Hepatocyte (in vitro differentiated cells): ENCODE data around the gene MFN2. TPM values are rescaled to one million over a fixed set of nuclear protein-coding genes. Genes with fewer than 3 reads are reported as not detected.

ENCODE experiments used
- DNase-seq: peaks from one replicate; pipeline ENCODE4 v3.0.0-alpha.2; 2016; ENCODE audit warnings: low spot score
- H2AFZ ChIP-seq: fragments of 200-600 bp; sonication (generic); 2 replicates; pipeline ENCODE4 v1.6.0; 2016; ENCODE audit warnings: antibody characterized with exemption, mild to moderate bottlenecking
- H3K27ac ChIP-seq: fragments of 200-600 bp; sonication (generic); 2 replicates; pipeline ENCODE4 v1.5.1; 2016; ENCODE audit warnings: mild to moderate bottlenecking
- H3K27me3 ChIP-seq: fragments of 200-600 bp; sonication (generic); 2 replicates; pipeline ENCODE4 v1.6.1; 2016
- H3K36me3 ChIP-seq: fragments of 200-600 bp; sonication (generic); replicated peaks from 2 replicates; pipeline ENCODE4 v1.5.1; 2016; ENCODE audit warnings: low read depth; ENCODE audit not compliant: insufficient read depth
- H3K4me1 ChIP-seq: fragments of 200-600 bp; sonication (generic); 2 replicates; pipeline ENCODE4 v1.5.1; 2016; ENCODE audit warnings: mild to moderate bottlenecking, moderate library complexity; ENCODE audit not compliant: insufficient read depth
- H3K4me2 ChIP-seq: fragments of 200-600 bp; sonication (generic); 2 replicates; pipeline ENCODE4 v1.6.0; 2016
- H3K4me3 ChIP-seq: fragments of 200-600 bp; sonication (generic); 2 replicates; pipeline ENCODE4 v1.5.1; 2016; ENCODE audit warnings: mild to moderate bottlenecking
- H3K79me2 ChIP-seq: fragments of 200-600 bp; sonication (generic); 2 replicates; pipeline ENCODE4 v1.6.0; 2017; ENCODE audit warnings: mild to moderate bottlenecking
- H3K9me2 ChIP-seq: fragments of 200-600 bp; sonication (generic); replicated peaks from 2 replicates; pipeline ENCODE4 v1.6.0; 2017; ENCODE audit warnings: mild to moderate bottlenecking; ENCODE audit not compliant: insufficient read depth
- H3K9me3 ChIP-seq: fragments of 200-600 bp; sonication (generic); 2 replicates; pipeline ENCODE4 v1.5.1; 2016; ENCODE audit warnings: low read depth, mild to moderate bottlenecking
- H4K20me1 ChIP-seq: fragments of 200-600 bp; sonication (generic); 2 replicates; pipeline ENCODE4 v1.6.0; 2016; ENCODE audit warnings: mild to moderate bottlenecking; ENCODE audit not compliant: insufficient read depth, poor library complexity, severe bottlenecking
- CTCF ChIP-seq: fragments of 200-600 bp; sonication (generic); IDR thresholded peaks from 2 replicates; pipeline ENCODE4 v1.5.1; 2016; ENCODE audit warnings: antibody characterized with exemption, mild to moderate bottlenecking; ENCODE audit not compliant: poor library complexity
- EZH2 ChIP-seq: fragments of 200-600 bp; sonication (generic); IDR thresholded peaks from 2 replicates; pipeline ENCODE4 v1.6.1; 2016; ENCODE audit warnings: antibody characterized with exemption, mild to moderate bottlenecking, borderline replicate concordance
- EZH2phosphoT487 ChIP-seq: fragments of 200-600 bp; sonication (generic); IDR thresholded peaks from one replicate; pipeline ENCODE4 v1.6.1; 2018; ENCODE audit warnings: antibody characterized with exemption, mild to moderate bottlenecking, low read depth, moderate library complexity; ENCODE audit not compliant: unreplicated experiment, severe bottlenecking
- WGBS: methylation state at CpG from one replicate; pipeline ENCODE4 v1.1.6; 2016; ENCODE audit warnings: low lambda C conversion rate; ENCODE audit errors: missing lambda C conversion rate; 5-methylcytosine and 5-hydroxymethylcytosine counted together
- polyA plus RNA-seq: library from polyadenylated mRNA; unstranded; fragments of >200 nt; fragmentation: Nextera tagmentation; extraction: Ambion mirVana; gene quantifications from 2 replicates; pipeline ENCODE4 v1.2.1, GENCODE V29; 2016
- total RNA-seq: library from RNA; depleted of rRNA; stranded (reverse); fragments of >200 nt; gene quantifications from 2 replicates; pipeline ENCODE4 v1.2.3, GENCODE V29; 2014

Gene MFN2
- total and polyA plus RNA-seq, 2 experiments from 2014 or later, result 43.1 to 54.3 TPM

GRCh38 chr1:11997081-11997850 is 17.0 kb downstream of the MFN2 start:
- Histone ChIP-seq H3K4me1 (no peaks in the 10 kb centered on the region), H3K4me2 (no peak overlapping the region), H3K27ac (no peak overlapping the region), H3K79me2 (no peaks in the 10 kb centered on the region), H3K27me3 (no peaks in the 10 kb centered on the region), H3K4me3 (no peak overlapping the region), H2AFZ (no peak overlapping the region), H3K9me2 (no peaks in the 10 kb centered on the region), H3K9me3 (no peaks in the 10 kb centered on the region), H4K20me1 (no peaks in the 10 kb centered on the region), H3K36me3 (no peaks in the 10 kb centered on the region)
- WGBS, result 94% methylated on average over 5 of the region's 5 CpGs
- no peak for TF ChIP-seq CTCF
- no peak for DNase-seq

GRCh38 chr1:11998636-11999035 is 18.4 kb downstream of the MFN2 start:
- WGBS, result 81% methylated on average over 5 of the region's 5 CpGs
- Histone ChIP-seq H3K9me3 (no peaks in the 10 kb centered on the region), H3K4me1 (no peaks in the 10 kb centered on the region), H3K27ac (no peak overlapping the region), H4K20me1 (no peaks in the 10 kb centered on the region), H2AFZ (no peak overlapping the region), H3K9me2 (no peaks in the 10 kb centered on the region), H3K79me2 (no peaks in the 10 kb centered on the region), H3K27me3 (no peaks in the 10 kb centered on the region), H3K4me2 (no peak overlapping the region), H3K36me3 (no peaks in the 10 kb centered on the region), H3K4me3 (no peak overlapping the region)
- no peak for DNase-seq
- no peak for TF ChIP-seq EZH2phosphoT487
- no peak for TF ChIP-seq EZH2
- TF ChIP-seq CTCF, result no peak

- Histone ChIP-seq H3K36me3 (no peaks in the 10 kb centered on the region), H3K79me2 (no peaks in the 10 kb centered on the region), H3K4me3 (no peak overlapping the region), H3K9me3 (no peaks in the 10 kb centered on the region), H3K27ac (no peak overlapping the region), H4K20me1 (no peaks in the 10 kb centered on the region), H2AFZ (no peak overlapping the region), H3K9me2 (no peaks in the 10 kb centered on the region), H3K27me3 (no peaks in the 10 kb centered on the region), H3K4me1 (no peaks in the 10 kb centered on the region), H3K4me2 (no peak overlapping the region)
- DNase-seq, result no peak
- WGBS, result 67% methylated on average over 3 of the region's 3 CpGs
- TF ChIP-seq EZH2phosphoT487, result no peak
- no peak for TF ChIP-seq EZH2
- TF ChIP-seq CTCF, result no peak
Observed at GRCh38 chr1:11999236-11999635, 19.0 kb downstream of the MFN2 start.
